ENCODE measurements around the gene UNC5C.

Gene UNC5C

DNA sequence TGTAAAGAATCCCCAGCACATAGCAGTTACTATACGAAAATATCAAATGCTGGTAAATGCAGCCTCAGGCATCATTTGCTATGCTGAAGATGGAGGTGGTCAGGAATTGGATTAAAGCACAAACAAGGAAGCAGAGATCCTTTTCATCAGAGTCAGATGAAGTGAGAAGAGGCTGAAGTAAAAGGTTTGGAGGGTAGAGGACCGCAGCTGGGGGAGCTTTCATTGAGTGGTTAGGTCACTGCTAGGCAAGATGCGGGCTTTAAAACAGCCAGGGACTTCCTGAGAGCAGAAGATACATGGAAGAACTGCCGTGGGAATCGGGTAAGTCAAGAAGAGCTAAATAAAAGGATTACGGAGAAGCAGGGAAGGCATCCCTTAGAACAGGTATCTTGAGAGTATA lies 351.4 kb downstream of the UNC5C start:
- no peaks in the 10 kb centered on the region for H3K9me3 ChIP-seq
- no peak for TF ChIP-seq CTCF (IDR thresholded peaks at IDR 0.05)
- no peak for DNase-seq
- H3K27ac ChIP-seq, result no peak overlapping the region
- intact Hi-C loops (cut with DNase I; ENCODE audit: low total_unique reads), result no loop called here
- H3K4me3 ChIP-seq, result no peak overlapping the region
- peaks cover 7 to 64% (median 43%) of the 10 kb centered on the region in 3 donors for H3K36me3 ChIP-seq
- no peaks in the 10 kb centered on the region for H3K27me3 ChIP-seq
- H3K4me1 ChIP-seq, result no peaks in the 10 kb centered on the region

DNA sequence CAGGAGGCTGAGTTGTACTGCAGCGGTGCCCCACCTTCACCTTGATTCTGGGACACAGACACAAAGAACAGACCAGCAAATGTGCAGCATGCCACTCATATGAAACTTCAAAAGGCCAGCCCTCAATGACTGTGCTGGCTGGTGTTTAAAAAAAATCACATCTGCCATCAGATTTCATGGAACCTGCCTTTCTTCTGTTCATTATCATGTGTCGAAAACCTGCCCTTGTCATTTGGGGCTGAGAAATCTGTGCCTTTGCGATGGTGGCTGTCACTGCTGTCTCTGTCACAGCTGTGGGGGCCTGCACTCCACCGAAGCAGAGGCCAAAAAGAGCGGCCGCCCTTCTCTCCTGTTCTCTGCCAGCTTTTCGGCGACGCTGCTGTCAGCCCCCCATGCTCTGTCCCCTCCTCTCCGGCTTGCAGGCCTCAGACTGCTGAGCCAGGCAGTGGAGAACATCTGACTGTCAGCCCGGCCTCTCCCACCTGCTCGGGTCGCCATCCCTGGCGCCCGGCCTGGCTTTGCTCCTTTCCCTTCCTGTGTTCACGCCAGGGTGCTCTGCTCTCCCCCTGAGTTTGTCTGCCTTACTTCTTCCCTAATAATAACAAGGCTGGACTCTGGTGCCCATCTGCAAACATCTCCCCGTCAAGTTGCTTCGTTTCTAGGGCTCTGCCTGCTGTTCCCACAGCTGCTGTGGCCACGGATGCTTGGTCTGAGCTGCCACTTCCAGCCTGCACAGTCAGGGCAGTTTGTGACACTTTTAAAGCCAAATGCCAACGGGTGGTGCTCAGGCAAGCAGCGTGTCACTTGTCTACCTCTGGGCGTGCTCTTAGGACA lies 355.2 kb downstream of the UNC5C start:
- intact Hi-C loops (cut with DNase I; ENCODE audit: low total_unique reads), result no loop called here
- Histone ChIP-seq H3K4me1 (no peaks in the 10 kb centered on the region), H3K27ac (no peak overlapping the region), H3K9me3 (no peaks in the 10 kb centered on the region), H3K27me3 (no peaks in the 10 kb centered on the region), H3K4me3 (no peak overlapping the region), H3K36me3 (peaks cover 0 to 34% (median 17%) of the 10 kb centered on the region in 3 donors)
- DNase-seq, result peak in 1 of 2 donors; percentile 50
- no peak for TF ChIP-seq CTCF (IDR thresholded peaks at IDR 0.05)

- TF ChIP-seq CTCF (IDR thresholded peaks at IDR 0.05), result no peak
- no peak overlapping the region for H3K27ac ChIP-seq
- H3K36me3 ChIP-seq, result peaks cover 0 to 28% (median 17%) of the 10 kb centered on the region in 3 donors
- intact Hi-C loops (cut with DNase I; ENCODE audit: low total_unique reads), result no loop called here
- H3K4me1 ChIP-seq, result no peaks in the 10 kb centered on the region
- no peaks in the 10 kb centered on the region for H3K9me3 ChIP-seq
- H3K27me3 ChIP-seq, result no peaks in the 10 kb centered on the region
- H3K4me3 ChIP-seq, result no peak overlapping the region
- no peak for DNase-seq
Observed at GRCh38 chr4:95191537-95191936, 357.2 kb downstream of the UNC5C start.

- H3K4me1 ChIP-seq, result no peaks in the 10 kb centered on the region
- intact Hi-C loops (cut with DNase I; ENCODE audit: low total_unique reads), result no loop called here
- H3K4me3 ChIP-seq, result no peak overlapping the region
- DNase-seq, result no peak
- H3K27me3 ChIP-seq, result no peaks in the 10 kb centered on the region
- no peak for TF ChIP-seq CTCF (IDR thresholded peaks at IDR 0.05)
- H3K27ac ChIP-seq, result no peak overlapping the region
- peaks cover 0 to 28% (median 13%) of the 10 kb centered on the region in 3 donors for H3K36me3 ChIP-seq
- H3K9me3 ChIP-seq, result no peaks in the 10 kb centered on the region
Observed at GRCh38 chr4:95190751-95191436, 357.9 kb downstream of the UNC5C start.

GRCh38 chr4:95188701-95189370 lies 359.9 kb downstream of the UNC5C start:
- no peak for DNase-seq
- intact Hi-C loops (cut with DNase I; ENCODE audit: low total_unique reads), result no loop called here
- Histone ChIP-seq H3K9me3 (no peaks in the 10 kb centered on the region), H3K27me3 (no peaks in the 10 kb centered on the region), H3K36me3 (peaks cover 0 to 16% (median 0%) of the 10 kb centered on the region in 3 donors), H3K4me1 (no peaks in the 10 kb centered on the region), H3K4me3 (no peak overlapping the region), H3K27ac (no peak overlapping the region)
- no peak for TF ChIP-seq CTCF (IDR thresholded peaks at IDR 0.05)
